ENCODE data around the gene FSHR. TPM values are rescaled to one million over a fixed set of nuclear protein-coding genes. Genes with fewer than 3 reads are reported as not detected.

The FSHR gene
- total and polyA plus RNA-seq, 7 donors = not detected

DNA sequence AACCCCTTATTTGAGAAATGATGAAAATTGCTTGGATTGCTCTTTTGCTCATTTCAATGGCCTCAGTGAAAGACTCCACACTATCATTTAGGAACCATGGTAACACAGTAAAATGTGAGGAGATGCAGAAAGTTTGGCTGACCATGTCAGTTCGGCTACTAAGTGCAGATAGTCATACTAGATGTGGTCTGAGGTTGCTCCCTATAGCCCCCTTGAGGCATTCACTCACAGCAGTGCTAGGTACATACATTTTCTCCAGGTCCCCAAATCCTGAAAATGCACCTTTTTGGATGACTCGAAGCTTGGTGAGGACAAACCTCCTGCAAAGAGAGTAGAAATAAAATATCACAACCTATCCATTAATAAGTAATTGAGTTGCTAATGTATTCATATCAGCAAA lies 86.3 kb downstream of the FSHR start:
- H3K9me3 ChIP-seq = peaks cover 0 to under 1% (median 0%) of the 10 kb centered on the region in 4 donors
- H3K4me1 ChIP-seq = no peaks in the 10 kb centered on the region
- intact Hi-C loops (cut with DNase I) = no loop called here
- WGBS, 2 donors = 74 to 75% methylated on average over 2 of the region's 2 CpGs
- no peak overlapping the region for H3K27ac ChIP-seq
- no peak for TF ChIP-seq POLR2A (IDR thresholded peaks at IDR 0.05)
- no peak for TF ChIP-seq EP300 (IDR thresholded peaks at IDR 0.05)
- TF ChIP-seq POLR2AphosphoS5 (IDR thresholded peaks at IDR 0.05) = no peak
- no peak for TF ChIP-seq CTCF (IDR thresholded peaks at IDR 0.05)
- no peaks in the 10 kb centered on the region for H3K36me3 ChIP-seq
- no peaks in the 10 kb centered on the region for H3K27me3 ChIP-seq
- no peak for DNase-seq
- no peak overlapping the region for H3K4me3 ChIP-seq

GRCh38 chr2:49053156-49053555 lies 101.2 kb downstream of the FSHR start:
- H3K27me3 ChIP-seq = no peaks in the 10 kb centered on the region
- no peak for TF ChIP-seq EP300 (IDR thresholded peaks at IDR 0.05)
- no peak for TF ChIP-seq POLR2A (IDR thresholded peaks at IDR 0.05)
- TF ChIP-seq POLR2AphosphoS5 (IDR thresholded peaks at IDR 0.05) = no peak
- TF ChIP-seq CTCF (IDR thresholded peaks at IDR 0.05) = no peak
- DNase-seq = no peak
- peaks cover 0 to 3% (median 0%) of the 10 kb centered on the region in 4 donors for H3K9me3 ChIP-seq
- H3K27ac ChIP-seq = no peak overlapping the region
- intact Hi-C loops (cut with DNase I) = no loop called here
- no peaks in the 10 kb centered on the region for H3K4me1 ChIP-seq
- no peaks in the 10 kb centered on the region for H3K36me3 ChIP-seq
- WGBS, 2 donors = 32 to 52% methylated on average over 2 of the region's 2 CpGs
- H3K4me3 ChIP-seq = no peak overlapping the region

GRCh38 chr2:49050265-49050664 lies 104.0 kb downstream of the FSHR start:
- no peaks in the 10 kb centered on the region for H3K27me3 ChIP-seq
- H3K4me1 ChIP-seq = no peaks in the 10 kb centered on the region
- no peak overlapping the region for H3K4me3 ChIP-seq
- H3K36me3 ChIP-seq = no peaks in the 10 kb centered on the region
- intact Hi-C loops (cut with DNase I) = no loop called here
- no peak for DNase-seq
- no peak overlapping the region for H3K27ac ChIP-seq
- TF ChIP-seq CTCF (IDR thresholded peaks at IDR 0.05) = no peak
- TF ChIP-seq POLR2A (IDR thresholded peaks at IDR 0.05) = no peak
- TF ChIP-seq EP300 (IDR thresholded peaks at IDR 0.05) = no peak
- TF ChIP-seq POLR2AphosphoS5 (IDR thresholded peaks at IDR 0.05) = no peak
- peaks cover 0 to 3% (median 0%) of the 10 kb centered on the region in 4 donors for H3K9me3 ChIP-seq

GRCh38 chr2:49049161-49049560 lies 105.2 kb downstream of the FSHR start:
- 20 to 73% methylated on average over 1 of the region's 1 CpG for WGBS, 2 donors
- intact Hi-C loops (cut with DNase I) = no loop called here
- no peak for TF ChIP-seq POLR2AphosphoS5 (IDR thresholded peaks at IDR 0.05)
- TF ChIP-seq POLR2A (IDR thresholded peaks at IDR 0.05) = no peak
- TF ChIP-seq EP300 (IDR thresholded peaks at IDR 0.05) = no peak
- no peak for TF ChIP-seq CTCF (IDR thresholded peaks at IDR 0.05)
- H3K36me3 ChIP-seq = no peaks in the 10 kb centered on the region
- H3K4me3 ChIP-seq = no peak overlapping the region
- no peaks in the 10 kb centered on the region for H3K27me3 ChIP-seq
- no peak overlapping the region for H3K27ac ChIP-seq
- no peaks in the 10 kb centered on the region for H3K9me3 ChIP-seq
- no peaks in the 10 kb centered on the region for H3K4me1 ChIP-seq
- DNase-seq = no peak

GRCh38 chr2:49045083-49045482 lies 109.2 kb downstream of the FSHR start:
- no peaks in the 10 kb centered on the region for H3K27me3 ChIP-seq
- TF ChIP-seq EP300 (IDR thresholded peaks at IDR 0.05) (no peak), CTCF (IDR thresholded peaks at IDR 0.05) (no peak), POLR2AphosphoS5 (IDR thresholded peaks at IDR 0.05) (no peak), POLR2A (IDR thresholded peaks at IDR 0.05) (no peak)
- H3K36me3 ChIP-seq = no peaks in the 10 kb centered on the region
- intact Hi-C loops (cut with DNase I) = no loop called here
- no peak overlapping the region for H3K4me3 ChIP-seq
- H3K4me1 ChIP-seq = no peaks in the 10 kb centered on the region
- no peak for DNase-seq
- 38 to 87% methylated on average over 1 of the region's 1 CpG for WGBS, 2 donors
- H3K9me3 ChIP-seq = no peaks in the 10 kb centered on the region
- H3K27ac ChIP-seq = no peak overlapping the region

All from sigmoid colon (tissue), 7 donors.